Ascending aorta (tissue), 2 donors: Measurements from ENCODE around the gene TEF. TPM values are rescaled to one million over a fixed set of nuclear protein-coding genes. Genes with fewer than 3 reads are reported as not detected.

ENCODE experiments used
- DNase-seq, 2 donors: peaks; one replicate each; pipeline ENCODE4 v3.0.0-alpha.2; 2019; ENCODE audit warnings: low spot score in 2 of 2
- H3K27ac ChIP-seq, 2 donors: fragments of 200-600 bp; sonication (generic); one replicate each; pipeline ENCODE4 v1.5.1; 2016 to 2017; ENCODE audit warnings: mild to moderate bottlenecking in 1 of 2
- H3K27me3 ChIP-seq: fragments of 200-600 bp; sonication (generic); one replicate; pipeline ENCODE4 v1.5.1; 2017
- H3K36me3 ChIP-seq, 2 donors: fragments of 200-600 bp; sonication (generic); one replicate each; pipeline ENCODE4 v1.5.1; 2016
- H3K4me1 ChIP-seq, 2 donors: fragments of 200-600 bp; sonication (generic); one replicate each; pipeline ENCODE4 v1.5.1; 2016 to 2017; ENCODE audit warnings: mild to moderate bottlenecking in 1 of 2
- H3K4me3 ChIP-seq, 2 donors: fragments of 200-600 bp; sonication (generic); one replicate each; pipeline ENCODE4 v1.5.1; 2016 to 2017; ENCODE audit warnings: mild to moderate bottlenecking in 1 of 2
- H3K9me3 ChIP-seq, 2 donors: fragments of 200-600 bp; sonication (generic); one replicate each; pipeline ENCODE4 v1.5.1; 2016
- CTCF ChIP-seq, 3 experiments: fragments of 200-600 bp in 2 of 3; fragments of 450-650 bp in 1 of 3; sonication (generic) in 2 of 3; IDR thresholded peaks; one replicate each; pipeline ENCODE4 v1.5.1; 2016 to 2019; ENCODE audit warnings: antibody characterized with exemption in 3 of 3, mild to moderate bottlenecking in 1 of 3, moderate library complexity in 1 of 3
- intact Hi-C: fragments of 100-400 bp; cut with DNase I; formaldehyde crosslinking; loops from one replicate; pipeline ENCODE4 v1.15.1; 2023
- total RNA-seq: library from RNA; depleted of rRNA; stranded (reverse); fragments of >200 nt; gene quantifications from one replicate; pipeline ENCODE4 v1.1.0, GENCODE V29; 2016

TEF gene
- total RNA-seq, 1 donor from 2014 or later: 20.2 TPM

- Histone ChIP-seq H3K27me3 (no peaks in the 10 kb centered on the region), H3K9me3 (no peaks in the 10 kb centered on the region), H3K36me3 (peaks cover 53 to 72% of the 10 kb centered on the region in 2 donors), H3K4me1 (no peaks in the 10 kb centered on the region), H3K4me3 (no peak overlapping the region), H3K27ac (no peak overlapping the region)
- intact Hi-C loops: no loop called here
- no peak for DNase-seq
- no peak for TF ChIP-seq CTCF (IDR thresholded peaks at IDR 0.05)
Observed at GRCh38 chr22:41338614-41339212, 43.0 kb upstream of the TEF start.

- Histone ChIP-seq H3K9me3 (no peaks in the 10 kb centered on the region), H3K4me3 (no peak overlapping the region), H3K27ac (no peak overlapping the region), H3K27me3 (no peaks in the 10 kb centered on the region), H3K36me3 (peaks cover 53 to 72% of the 10 kb centered on the region in 2 donors), H3K4me1 (no peaks in the 10 kb centered on the region)
- no peak for DNase-seq
- no peak for TF ChIP-seq CTCF (IDR thresholded peaks at IDR 0.05)
- intact Hi-C loops: no loop called here
Observed at GRCh38 chr22:41339823-41340222, 41.9 kb upstream of the TEF start.

- intact Hi-C loops: no loop called here
- Histone ChIP-seq H3K27me3 (no peaks in the 10 kb centered on the region), H3K36me3 (peaks cover 55 to 72% of the 10 kb centered on the region in 2 donors), H3K27ac (no peak overlapping the region), H3K9me3 (no peaks in the 10 kb centered on the region), H3K4me3 (no peak overlapping the region), H3K4me1 (no peaks in the 10 kb centered on the region)
- TF ChIP-seq CTCF (IDR thresholded peaks at IDR 0.05): no peak
- no peak for DNase-seq
Observed at GRCh38 chr22:41340357-41340756, 41.4 kb upstream of the TEF start.

- TF ChIP-seq CTCF (IDR thresholded peaks at IDR 0.05): no peak
- peaks cover 55 to 73% of the 10 kb centered on the region in 2 donors for H3K36me3 ChIP-seq
Observed at GRCh38 chr22:41341012-41341411, 40.7 kb upstream of the TEF start.

GRCh38 chr22:41341990-41342389 is 39.8 kb upstream of the TEF start:
- no peak overlapping the region for H3K4me3 ChIP-seq
- DNase-seq: no peak
- H3K27me3 ChIP-seq: no peaks in the 10 kb centered on the region
- no peaks in the 10 kb centered on the region for H3K4me1 ChIP-seq
- H3K9me3 ChIP-seq: no peaks in the 10 kb centered on the region
- no peak for TF ChIP-seq CTCF (IDR thresholded peaks at IDR 0.05)
- intact Hi-C loops: no loop called here
- H3K36me3 ChIP-seq: peaks cover 61 to 83% of the 10 kb centered on the region in 2 donors
- no peak overlapping the region for H3K27ac ChIP-seq

More at GRCh38 chr22:41341012-41341411, 40.7 kb upstream of the TEF start:
- Histone ChIP-seq H3K27me3 (no peaks in the 10 kb centered on the region), H3K4me3 (no peak overlapping the region), H3K4me1 (no peaks in the 10 kb centered on the region), H3K9me3 (no peaks in the 10 kb centered on the region), H3K27ac (no peak overlapping the region)
- intact Hi-C loops: no loop called here
- DNase-seq: no peak

- no peak for DNase-seq
Observed at GRCh38 chr22:41343300-41343699, 38.4 kb upstream of the TEF start.

More at GRCh38 chr22:41343300-41343699, 38.4 kb upstream of the TEF start:
- Histone ChIP-seq H3K27ac (no peak overlapping the region), H3K9me3 (no peaks in the 10 kb centered on the region), H3K27me3 (no peaks in the 10 kb centered on the region), H3K4me3 (no peak overlapping the region), H3K4me1 (no peaks in the 10 kb centered on the region), H3K36me3 (peaks cover 73 to 96% of the 10 kb centered on the region in 2 donors)
- no peak for TF ChIP-seq CTCF (IDR thresholded peaks at IDR 0.05)
- intact Hi-C loops: no loop called here
